K562 (cell line): ENCODE data around the gene CUTA. TPM values are rescaled to one million over a fixed set of nuclear protein-coding genes. Genes with fewer than 3 reads are reported as not detected.

ENCODE experiments used
- BRD4 ChIP-seq: fragments of 200-600 bp; sonication (generic); IDR thresholded peaks from 2 replicates; pipeline ENCODE4 v1.6.1; 2017; ENCODE audit warnings: inconsistent platforms
- CC2D1A ChIP-seq: fragments of 450-650 bp; IDR thresholded peaks from 2 replicates; pipeline ENCODE4 v1.6.1; 2017; ENCODE audit warnings: mild to moderate bottlenecking
- DNMT1 ChIP-seq: fragments of 450-650 bp; IDR thresholded peaks from 2 replicates; pipeline ENCODE4 v1.6.1; 2016; ENCODE audit warnings: antibody characterized with exemption, mild to moderate bottlenecking
- ELF1 ChIP-seq: fragments of 200-800 bp; sonication (Bioruptor generic); IDR thresholded peaks from 2 replicates; pipeline ENCODE4 v1.6.1; 2016; ENCODE audit warnings: missing genetic modification characterization, missing compliant biosample characterization
- GATAD2A ChIP-seq: fragments of 450-650 bp; IDR thresholded peaks from 2 replicates; pipeline ENCODE4 v1.6.1; 2017
- HDGF ChIP-seq: fragments of 450-650 bp; IDR thresholded peaks from 2 replicates; pipeline ENCODE4 v1.6.1; 2016
- JUNB ChIP-seq: fragments of 450-650 bp; formaldehyde crosslinking; conservative IDR thresholded peaks from 2 replicates; pipeline ENCODE4 v1.4.0; 2020; ENCODE audit warnings: mild to moderate bottlenecking
- KLF16 ChIP-seq: IDR thresholded peaks from 2 replicates; pipeline ENCODE4 v1.6.1; 2016; ENCODE audit warnings: antibody characterized with exemption
- MCM5 ChIP-seq: fragments of 450-650 bp; IDR thresholded peaks from 2 replicates; pipeline ENCODE4 v1.6.1; 2016; ENCODE audit warnings: low read depth
- NFYB ChIP-seq: IDR thresholded peaks from 2 replicates; pipeline ENCODE4 v1.6.1; 2011; ENCODE audit warnings: mild to moderate bottlenecking, moderate library complexity; ENCODE audit not compliant: insufficient read length; ENCODE audit errors: extremely low read depth
- PCBP1 ChIP-seq: fragments of 200-400 bp; formaldehyde crosslinking; IDR thresholded peaks from 2 replicates; pipeline ENCODE4 v1.6.1; 2018; ENCODE audit warnings: mild to moderate bottlenecking, low read depth, low read length; ENCODE audit not compliant: poor library complexity, severe bottlenecking
- RBBP5 ChIP-seq: fragments of 200-600 bp; sonication (generic); IDR thresholded peaks from 2 replicates; pipeline ENCODE4 v1.6.1; 2012; ENCODE audit warnings: borderline replicate concordance, mild to moderate bottlenecking, low read length, control low read depth, inconsistent platforms; ENCODE audit not compliant: insufficient read depth, poor library complexity, severe bottlenecking
- SMAD4 ChIP-seq: fragments of 250-450 bp; sonication (Bioruptor Pico); conservative IDR thresholded peaks from 2 replicates; pipeline ENCODE4 v1.8.0; 2021; ENCODE audit warnings: inconsistent platforms, mild to moderate bottlenecking, moderate library complexity
- SRSF3 ChIP-seq: fragments of 200-400 bp; formaldehyde crosslinking; IDR thresholded peaks from 2 replicates; pipeline ENCODE4 v1.6.1; 2016; ENCODE audit warnings: mild to moderate bottlenecking, low read length, moderate library complexity; ENCODE audit not compliant: insufficient read depth
- TAF7 ChIP-seq: fragments of 450-650 bp; IDR thresholded peaks from 2 replicates; pipeline ENCODE4 v1.6.1; 2016; ENCODE audit warnings: missing genetic modification characterization, missing compliant biosample characterization
- TEAD4 ChIP-seq, 2 experiments: sonication (generic) in 1 of 2; formaldehyde crosslinking in 1 of 2; IDR thresholded peaks; 2 replicates each; pipeline versions ENCODE4 v1.6.1 to v1.8.0; 2012 to 2022; ENCODE audit warnings: borderline replicate concordance in 1 of 2, inconsistent platforms in 1 of 2, low read length in 1 of 2, mild to moderate bottlenecking in 1 of 2, missing genetic modification reagents in 1 of 2
- TSC22D4 ChIP-seq: fragments of 450-650 bp; IDR thresholded peaks from 2 replicates; pipeline ENCODE4 v1.6.1; 2016; ENCODE audit warnings: missing genetic modification characterization, missing biosample characterization, control low read depth
- ZEB2 ChIP-seq: fragments of 450-650 bp; IDR thresholded peaks from 2 replicates; pipeline ENCODE4 v1.6.1; 2016
- ZNF121 ChIP-seq: sonication (generic); formaldehyde crosslinking; conservative IDR thresholded peaks from 2 replicates; pipeline ENCODE4 v1.8.0; 2022; ENCODE audit warnings: missing genetic modification reagents
- ZNF174 ChIP-seq: fragments of 250-450 bp; sonication (Bioruptor Pico); IDR thresholded peaks from 2 replicates; pipeline ENCODE4 v1.4.0; 2020; ENCODE audit warnings: mild to moderate bottlenecking
- ZNF3 ChIP-seq: fragments of 250-450 bp; sonication (Bioruptor Pico); IDR thresholded peaks from 2 replicates; pipeline ENCODE4 v1.5.0; 2021; ENCODE audit warnings: mild to moderate bottlenecking, moderate library complexity
- ZNF77 ChIP-seq: fragments of 250-450 bp; sonication (Bioruptor Pico); IDR thresholded peaks from 2 replicates; pipeline ENCODE4 v1.5.0; 2020
- polyA plus RNA-seq, 8 experiments: library from polyadenylated mRNA; depleted of rRNA in 4 of 8; stranded (reverse) in 5 of 8; unstranded in 3 of 8; fragments of >200 nt; fragmentation: Nextera tagmentation in 2 of 8; fragmentation: Illumina TruSeq in 1 of 8; extraction: Ambion mirVana in 2 of 8; extraction: Trizol in 1 of 8; gene quantifications; 2 replicates each; pipeline versions ENCODE4 v1.2.1 to v1.2.3, GENCODE V29; 2011 to 2014; ENCODE audit warnings: inconsistent platforms in 1 of 8, missing spikeins in 1 of 8
- total RNA-seq, 7 experiments: library from RNA; depleted of rRNA in 6 of 7; stranded (reverse); fragments of >200 nt in 6 of 7; fragmentation: Illumina TruSeq in 2 of 7; extraction: Trizol in 2 of 7; gene quantifications; 2 replicates each; pipeline versions ENCODE4 v1.2.1 to v1.2.3, GENCODE V29; 2011 to 2021; ENCODE audit warnings: low replicate concordance in 1 of 7
- TF ChIP-seq, protein P1 (sequence below): fragments of 450-650 bp; IDR thresholded peaks from 2 replicates; pipeline ENCODE4 v1.6.1; 2016; ENCODE audit warnings: antibody characterized with exemption
- TF ChIP-seq, protein P2 (sequence below): fragments of 200-800 bp; sonication (Bioruptor generic); IDR thresholded peaks from 2 replicates; pipeline ENCODE4 v1.6.1; 2016; ENCODE audit warnings: missing genetic modification characterization, missing compliant biosample characterization

The CUTA gene
- total and polyA plus RNA-seq, 9 of the 15 experiments (the other 6 are each of a cell fraction or from before 2014, with no cell fraction given) = 166 to 682 (median 310) TPM

DNA sequence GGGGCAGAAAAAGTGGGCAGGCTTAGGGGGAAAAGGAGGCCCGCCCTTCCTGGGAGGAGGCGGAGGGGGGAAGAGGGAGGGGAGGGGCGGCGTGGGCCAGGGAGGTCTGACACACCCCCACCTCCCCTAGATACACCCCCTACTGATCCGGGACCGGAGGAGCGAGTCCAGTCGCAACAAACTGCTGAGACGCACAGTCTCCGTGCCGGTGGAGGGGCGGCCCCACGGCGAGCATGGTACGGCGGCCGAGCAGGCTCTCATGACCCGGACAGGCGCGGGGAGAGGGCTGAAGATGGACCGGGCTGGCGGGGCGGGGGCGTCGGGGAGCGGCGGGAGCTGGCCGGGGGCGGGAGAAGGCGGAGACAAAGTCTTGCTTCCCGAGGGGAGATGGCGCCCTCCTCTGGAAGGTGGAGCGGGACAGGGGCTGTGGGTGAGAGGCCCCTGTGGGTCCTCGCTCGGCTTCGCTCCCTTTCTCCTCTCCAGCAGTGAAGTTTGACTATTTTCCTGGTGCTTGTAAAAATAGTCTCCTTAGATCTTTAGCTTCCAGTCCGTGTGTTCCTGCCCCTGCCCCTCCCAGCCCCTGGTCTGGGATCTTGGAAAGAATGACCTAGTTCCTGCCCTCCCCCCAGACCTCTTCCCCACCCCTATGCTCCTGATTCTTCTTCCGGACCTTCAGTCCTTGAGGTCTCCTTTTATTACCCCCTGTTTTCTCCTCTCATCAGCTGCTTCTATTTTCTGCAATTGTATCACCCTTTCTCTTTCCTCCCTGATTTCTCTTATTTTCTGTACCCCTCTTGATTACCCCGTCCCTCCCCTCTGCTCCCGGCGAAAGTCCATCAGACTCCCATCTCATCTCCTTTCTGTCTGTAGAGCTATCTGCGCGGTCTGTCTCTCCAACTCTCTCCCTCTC, 8.0 kb upstream of the CUTA start (continued):
- no peak for TF ChIP-seq SRSF3
- no peak for TF ChIP-seq NFYB
- no peak for TF ChIP-seq ZNF121 (CRISPR knock-in tag)
- peak; percentile 55; the same call in 1 of the 2 replicates for TF ChIP-seq KLF16
- TF ChIP-seq, protein P1, sequence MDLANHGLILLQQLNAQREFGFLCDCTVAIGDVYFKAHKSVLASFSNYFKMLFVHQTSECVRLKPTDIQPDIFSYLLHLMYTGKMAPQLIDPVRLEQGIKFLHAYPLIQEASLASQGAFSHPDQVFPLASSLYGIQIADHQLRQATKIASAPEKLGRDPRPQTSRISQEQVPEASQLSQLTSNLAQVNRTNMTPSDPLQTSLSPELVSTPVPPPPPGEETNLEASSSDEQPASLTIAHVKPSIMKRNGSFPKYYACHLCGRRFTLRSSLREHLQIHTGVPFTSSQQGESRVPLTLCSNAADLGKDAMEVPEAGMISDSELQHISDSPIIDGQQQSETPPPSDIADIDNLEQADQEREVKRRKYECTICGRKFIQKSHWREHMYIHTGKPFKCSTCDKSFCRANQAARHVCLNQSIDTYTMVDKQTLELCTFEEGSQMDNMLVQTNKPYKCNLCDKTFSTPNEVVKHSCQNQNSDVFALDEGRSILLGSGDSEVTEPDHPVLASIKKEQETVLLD = no peak
- TF ChIP-seq ZEB2 = no peak
- no peak for TF ChIP-seq SMAD4 (CRISPR knock-in tag)
- no peak for TF ChIP-seq GATAD2A
- TF ChIP-seq ZNF174 = no peak
- no peak for TF ChIP-seq TAF7 (tag)
- TF ChIP-seq, protein P2, sequence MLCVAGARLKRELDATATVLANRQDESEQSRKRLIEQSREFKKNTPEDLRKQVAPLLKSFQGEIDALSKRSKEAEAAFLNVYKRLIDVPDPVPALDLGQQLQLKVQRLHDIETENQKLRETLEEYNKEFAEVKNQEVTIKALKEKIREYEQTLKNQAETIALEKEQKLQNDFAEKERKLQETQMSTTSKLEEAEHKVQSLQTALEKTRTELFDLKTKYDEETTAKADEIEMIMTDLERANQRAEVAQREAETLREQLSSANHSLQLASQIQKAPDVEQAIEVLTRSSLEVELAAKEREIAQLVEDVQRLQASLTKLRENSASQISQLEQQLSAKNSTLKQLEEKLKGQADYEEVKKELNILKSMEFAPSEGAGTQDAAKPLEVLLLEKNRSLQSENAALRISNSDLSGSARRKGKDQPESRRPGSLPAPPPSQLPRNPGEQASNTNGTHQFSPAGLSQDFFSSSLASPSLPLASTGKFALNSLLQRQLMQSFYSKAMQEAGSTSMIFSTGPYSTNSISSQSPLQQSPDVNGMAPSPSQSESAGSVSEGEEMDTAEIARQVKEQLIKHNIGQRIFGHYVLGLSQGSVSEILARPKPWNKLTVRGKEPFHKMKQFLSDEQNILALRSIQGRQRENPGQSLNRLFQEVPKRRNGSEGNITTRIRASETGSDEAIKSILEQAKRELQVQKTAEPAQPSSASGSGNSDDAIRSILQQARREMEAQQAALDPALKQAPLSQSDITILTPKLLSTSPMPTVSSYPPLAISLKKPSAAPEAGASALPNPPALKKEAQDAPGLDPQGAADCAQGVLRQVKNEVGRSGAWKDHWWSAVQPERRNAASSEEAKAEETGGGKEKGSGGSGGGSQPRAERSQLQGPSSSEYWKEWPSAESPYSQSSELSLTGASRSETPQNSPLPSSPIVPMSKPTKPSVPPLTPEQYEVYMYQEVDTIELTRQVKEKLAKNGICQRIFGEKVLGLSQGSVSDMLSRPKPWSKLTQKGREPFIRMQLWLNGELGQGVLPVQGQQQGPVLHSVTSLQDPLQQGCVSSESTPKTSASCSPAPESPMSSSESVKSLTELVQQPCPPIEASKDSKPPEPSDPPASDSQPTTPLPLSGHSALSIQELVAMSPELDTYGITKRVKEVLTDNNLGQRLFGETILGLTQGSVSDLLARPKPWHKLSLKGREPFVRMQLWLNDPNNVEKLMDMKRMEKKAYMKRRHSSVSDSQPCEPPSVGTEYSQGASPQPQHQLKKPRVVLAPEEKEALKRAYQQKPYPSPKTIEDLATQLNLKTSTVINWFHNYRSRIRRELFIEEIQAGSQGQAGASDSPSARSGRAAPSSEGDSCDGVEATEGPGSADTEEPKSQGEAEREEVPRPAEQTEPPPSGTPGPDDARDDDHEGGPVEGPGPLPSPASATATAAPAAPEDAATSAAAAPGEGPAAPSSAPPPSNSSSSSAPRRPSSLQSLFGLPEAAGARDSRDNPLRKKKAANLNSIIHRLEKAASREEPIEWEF (CRISPR knock-in tag) = no peak
- no peak for TF ChIP-seq ZNF77 (CRISPR knock-in tag)
- TF ChIP-seq RBBP5 = peak; percentile 67
- TF ChIP-seq ELF1 (tag) = peak; percentile 79
- no peak for TF ChIP-seq DNMT1
- TF ChIP-seq CC2D1A = 0 out of 2 replicates have a peak, but pooled peaks have one; percentile 32
- peak; percentile 49; the same call in 1 of the 2 replicates for TF ChIP-seq TEAD4 (IDR thresholded peaks at IDR 0.05; ENCODE audit: low read length)
- TF ChIP-seq TEAD4 (CRISPR knock-in tag; IDR thresholded peaks at IDR 0.05; ENCODE audit: borderline replicate concordance) = peak; percentile 70; the same call in 1 of the 2 replicates
- no peak for TF ChIP-seq JUNB (CRISPR knock-in tag)
- no peak for TF ChIP-seq BRD4
- TF ChIP-seq ZNF3 = no peak
- TF ChIP-seq HDGF = no peak
- peak; percentile 53 for TF ChIP-seq PCBP1
- TF ChIP-seq MCM5 = no peak
- TF ChIP-seq TSC22D4 (tag) = no peak
